WTC11 (cell line): ENCODE measurements around the gene LCA5L.

ENCODE experiments used
- CTCF ChIP-seq: fragments of 200-600 bp; IDR thresholded peaks from 2 replicates; pipeline ENCODE4 v1.8.0; 2022; ENCODE audit warnings: antibody characterized with exemption
- GABPB1 ChIP-seq: sonication (generic); formaldehyde crosslinking; IDR thresholded peaks from 2 replicates; pipeline ENCODE4 v1.8.1; 2023; ENCODE audit warnings: mild to moderate bottlenecking, missing genetic modification reagents
- SMAD4 ChIP-seq: sonication (generic); formaldehyde crosslinking; IDR thresholded peaks from 2 replicates; pipeline ENCODE4 v1.8.0; 2022; ENCODE audit warnings: mild to moderate bottlenecking, missing genetic modification reagents
- TP53 ChIP-seq: sonication (generic); formaldehyde crosslinking; IDR thresholded peaks from 2 replicates; pipeline ENCODE4 v1.8.1; 2023; ENCODE audit warnings: mild to moderate bottlenecking, missing genetic modification reagents
- ZNF138 ChIP-seq: sonication (generic); formaldehyde crosslinking; conservative IDR thresholded peaks from 2 replicates; pipeline ENCODE4 v1.8.1; 2022; ENCODE audit warnings: mild to moderate bottlenecking, moderate library complexity, missing genetic modification reagents
- ZNF512 ChIP-seq: sonication (generic); formaldehyde crosslinking; IDR thresholded peaks from 2 replicates; pipeline ENCODE4 v1.8.1; 2022; ENCODE audit warnings: missing genetic modification reagents, borderline replicate concordance
- TF ChIP-seq, protein P1 (sequence below): fragments of 250-450 bp; sonication (Bioruptor Pico); IDR thresholded peaks from 2 replicates; pipeline ENCODE4 v1.9.0; 2021; ENCODE audit warnings: mild to moderate bottlenecking
- TF ChIP-seq, protein P2 (sequence below): sonication (generic); formaldehyde crosslinking; IDR thresholded peaks from 2 replicates; pipeline ENCODE4 v1.8.1; 2022; ENCODE audit warnings: mild to moderate bottlenecking, moderate library complexity, missing genetic modification reagents

GRCh38 chr21:39452970-39453342, 7.4 kb upstream of the LCA5L start:
- TF ChIP-seq SMAD4 (CRISPR knock-in tag) = no peak
- no peak for TF ChIP-seq ZNF138 (CRISPR knock-in tag)
- no peak for TF ChIP-seq ZNF512 (CRISPR knock-in tag)
- TF ChIP-seq TP53 (CRISPR knock-in tag) = no peak
- TF ChIP-seq, protein P1, sequence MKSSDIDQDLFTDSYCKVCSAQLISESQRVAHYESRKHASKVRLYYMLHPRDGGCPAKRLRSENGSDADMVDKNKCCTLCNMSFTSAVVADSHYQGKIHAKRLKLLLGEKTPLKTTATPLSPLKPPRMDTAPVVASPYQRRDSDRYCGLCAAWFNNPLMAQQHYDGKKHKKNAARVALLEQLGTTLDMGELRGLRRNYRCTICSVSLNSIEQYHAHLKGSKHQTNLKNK (CRISPR knock-in tag) = no peak
- no peak for TF ChIP-seq CTCF
- TF ChIP-seq, protein P2, sequence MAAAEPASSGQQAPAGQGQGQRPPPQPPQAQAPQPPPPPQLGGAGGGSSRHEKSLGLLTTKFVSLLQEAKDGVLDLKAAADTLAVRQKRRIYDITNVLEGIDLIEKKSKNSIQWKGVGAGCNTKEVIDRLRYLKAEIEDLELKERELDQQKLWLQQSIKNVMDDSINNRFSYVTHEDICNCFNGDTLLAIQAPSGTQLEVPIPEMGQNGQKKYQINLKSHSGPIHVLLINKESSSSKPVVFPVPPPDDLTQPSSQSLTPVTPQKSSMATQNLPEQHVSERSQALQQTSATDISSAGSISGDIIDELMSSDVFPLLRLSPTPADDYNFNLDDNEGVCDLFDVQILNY (CRISPR knock-in tag) = no peak
- no peak for TF ChIP-seq GABPB1
